NT2/D1 (cell line): Measurements from ENCODE around the gene COBL.

Experiments used
- DNase-seq: peaks from one replicate; pipeline ENCODE4 v3.0.0-alpha.2; 2011; ENCODE audit warnings: low read depth, low spot score
- H3K27me3 ChIP-seq: 2 replicates; pipeline ENCODE4 v1.6.0; 2011; ENCODE audit warnings: mild to moderate bottlenecking; ENCODE audit not compliant: insufficient read length, insufficient read depth
- H3K36me3 ChIP-seq: 2 replicates; pipeline ENCODE4 v1.6.1; 2011; ENCODE audit warnings: mild to moderate bottlenecking, low read length, mixed read lengths; ENCODE audit not compliant: insufficient read depth, insufficient read length
- H3K4me1 ChIP-seq: 2 replicates; pipeline ENCODE4 v1.5.1; 2011; ENCODE audit not compliant: insufficient read depth, insufficient read length
- H3K4me3 ChIP-seq: 2 replicates; pipeline ENCODE4 v1.5.1; 2011; ENCODE audit warnings: low read depth; ENCODE audit not compliant: insufficient read length
- H3K9ac ChIP-seq: 2 replicates; pipeline ENCODE4 v1.6.0; 2011; ENCODE audit warnings: low read depth; ENCODE audit not compliant: insufficient read length
- H3K9me3 ChIP-seq: 2 replicates; pipeline ENCODE4 v1.5.1; 2011; ENCODE audit warnings: mild to moderate bottlenecking, low read length; ENCODE audit not compliant: insufficient read depth
- SUZ12 ChIP-seq: IDR thresholded peaks from 2 replicates; pipeline ENCODE4 v1.6.1; 2011; ENCODE audit not compliant: insufficient read length, insufficient read depth; ENCODE audit errors: extremely low read depth
- YY1 ChIP-seq: IDR thresholded peaks from 2 replicates; pipeline ENCODE4 v1.6.1; 2011; ENCODE audit not compliant: insufficient read length, insufficient read depth
- ZNF274 ChIP-seq: IDR thresholded peaks from 2 replicates; pipeline ENCODE4 v1.6.1; 2011; ENCODE audit warnings: mild to moderate bottlenecking, low read depth, low read length

Gene COBL

GRCh38 chr7:51309361-51310130 is 7.1 kb downstream of the COBL start:
- Histone ChIP-seq H3K9ac (no peak overlapping the region), H3K9me3 (no peaks in the 10 kb centered on the region), H3K36me3 (no peaks in the 10 kb centered on the region), H3K4me1 (peaks cover 4% of the 10 kb centered on the region), H3K4me3 (no peak overlapping the region), H3K27me3 (peaks cover 14% of the 10 kb centered on the region)
- no peak for DNase-seq
- no peak for TF ChIP-seq ZNF274
- TF ChIP-seq SUZ12 = no peak
- TF ChIP-seq YY1 = no peak

GRCh38 chr7:51308696-51309095 is 7.9 kb downstream of the COBL start:
- peaks cover 4% of the 10 kb centered on the region for H3K4me1 ChIP-seq
- no peak for TF ChIP-seq SUZ12
- TF ChIP-seq ZNF274 = no peak
- TF ChIP-seq YY1 = no peak

GRCh38 chr7:51308265-51308664 is 8.3 kb downstream of the COBL start:
- no peak for TF ChIP-seq YY1
- TF ChIP-seq ZNF274 = no peak
- TF ChIP-seq SUZ12 = no peak
- H3K4me3 ChIP-seq = no peak overlapping the region
- no peaks in the 10 kb centered on the region for H3K9me3 ChIP-seq
- peaks cover 4% of the 10 kb centered on the region for H3K4me1 ChIP-seq
- H3K9ac ChIP-seq = no peak overlapping the region
- peaks cover 1% of the 10 kb centered on the region for H3K27me3 ChIP-seq
- DNase-seq = no peak
- no peaks in the 10 kb centered on the region for H3K36me3 ChIP-seq

More at GRCh38 chr7:51308696-51309095, 7.9 kb downstream of the COBL start:
- Histone ChIP-seq H3K4me3 (no peak overlapping the region), H3K9me3 (no peaks in the 10 kb centered on the region), H3K9ac (no peak overlapping the region), H3K36me3 (no peaks in the 10 kb centered on the region), H3K27me3 (peaks cover 5% of the 10 kb centered on the region)
- no peak for DNase-seq

GRCh38 chr7:51307651-51308210 is 8.9 kb downstream of the COBL start:
- TF ChIP-seq ZNF274 = no peak
- no peak for TF ChIP-seq YY1
- TF ChIP-seq SUZ12 = no peak
- Histone ChIP-seq H3K4me1 (peaks cover 4% of the 10 kb centered on the region), H3K27me3 (no peaks in the 10 kb centered on the region), H3K4me3 (no peak overlapping the region), H3K36me3 (no peaks in the 10 kb centered on the region), H3K9me3 (no peaks in the 10 kb centered on the region), H3K9ac (no peak overlapping the region)
- no peak for DNase-seq

- Histone ChIP-seq H3K4me1 (peaks cover 7% of the 10 kb centered on the region), H3K27me3 (no peaks in the 10 kb centered on the region), H3K9ac (no peak overlapping the region), H3K36me3 (no peaks in the 10 kb centered on the region), H3K9me3 (no peaks in the 10 kb centered on the region), H3K4me3 (no peak overlapping the region)
- no peak for DNase-seq
- TF ChIP-seq SUZ12 (no peak), YY1 (no peak), ZNF274 (no peak)
Observed at GRCh38 chr7:51306761-51307160, 9.8 kb downstream of the COBL start.

DNA sequence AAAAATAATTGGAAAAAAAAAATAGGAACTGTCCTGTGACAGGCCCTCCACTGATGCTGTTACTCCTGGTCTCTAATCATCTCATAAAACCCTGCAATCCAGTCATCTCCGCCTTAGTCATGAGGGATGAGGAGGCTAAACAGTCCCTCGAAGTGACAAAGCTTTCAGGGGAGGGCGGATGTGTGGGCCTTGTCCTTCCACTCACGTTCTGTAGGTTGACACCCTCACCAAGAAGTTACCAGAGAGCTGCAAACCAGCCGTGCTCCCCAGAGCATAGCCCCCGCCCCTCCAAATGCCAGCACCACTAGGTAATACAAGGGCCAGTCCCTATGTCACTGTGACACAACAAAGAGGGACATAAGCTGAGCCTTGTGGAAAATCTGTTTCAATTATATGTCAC is 11.9 kb downstream of the COBL start:
- Histone ChIP-seq H3K9me3 (no peaks in the 10 kb centered on the region), H3K4me1 (peaks cover 7% of the 10 kb centered on the region), H3K4me3 (no peak overlapping the region), H3K36me3 (no peaks in the 10 kb centered on the region), H3K27me3 (no peaks in the 10 kb centered on the region), H3K9ac (no peak overlapping the region)
- no peak for DNase-seq
- TF ChIP-seq YY1 (no peak), SUZ12 (no peak), ZNF274 (no peak)

- Histone ChIP-seq H3K4me3 (no peak overlapping the region), H3K4me1 (peaks cover 7% of the 10 kb centered on the region), H3K9ac (no peak overlapping the region), H3K9me3 (no peaks in the 10 kb centered on the region), H3K27me3 (no peaks in the 10 kb centered on the region), H3K36me3 (no peaks in the 10 kb centered on the region)
- TF ChIP-seq SUZ12 (no peak), YY1 (no peak), ZNF274 (no peak)
- no peak for DNase-seq
Observed at GRCh38 chr7:51303142-51303525, 13.5 kb downstream of the COBL start.
